ENCODE results near the gene HOPX.

GRCh38 chr4:56633486-56633885, 47.6 kb downstream of the HOPX start:
- TF ChIP-seq CTCF (conservative IDR thresholded peaks at IDR 0.05; ENCODE audit: low read depth in 2 of 2) (no peak), EZH2 (IDR thresholded peaks at IDR 0.05; ENCODE audit: low read depth, unreplicated experiment) (no peak), EZH2phosphoT487 (IDR thresholded peaks at IDR 0.05; ENCODE audit: unreplicated experiment) (no peak), POLR2AphosphoS5 (IDR thresholded peaks at IDR 0.05; ENCODE audit: low read depth) (no peak), NANOG (IDR thresholded peaks at IDR 0.05; ENCODE audit: borderline replicate concordance) (no peak), CREB1 (CRISPR knock-in tag; IDR thresholded peaks at IDR 0.05; ENCODE audit: low read depth) (no peak), REST (IDR thresholded peaks at IDR 0.05; ENCODE audit: unreplicated experiment) (no peak), JUNB (IDR thresholded peaks at IDR 0.05; ENCODE audit: unreplicated experiment) (no peak)
